Stomach (tissue), 4 donors: Measurements from ENCODE around the gene RECQL.

Experiments
- EP300 ChIP-seq: sonication (generic); formaldehyde crosslinking; IDR thresholded peaks from one replicate; pipeline ENCODE4 v1.6.1; 2017; ENCODE audit warnings: antibody characterized with exemption
- POLR2AphosphoS5 ChIP-seq, 3 donors: sonication (generic); formaldehyde crosslinking; IDR thresholded peaks; one replicate each; pipeline ENCODE4 v1.6.1; 2016; ENCODE audit warnings: antibody characterized with exemption in 3 of 3

GRCh38 chr12:21472197-21472823 is 29.1 kb downstream of the RECQL start:
- TF ChIP-seq EP300 (no peak), POLR2AphosphoS5 (IDR thresholded peaks at IDR 0.05) (no peak)
